Stomach (tissue), 9 donors: ENCODE data around the gene FSIP1. TPM values are rescaled to one million over a fixed set of nuclear protein-coding genes. Genes with fewer than 3 reads are reported as not detected.

Experiments used
- DNase-seq, 2 donors: peaks; one replicate each; pipeline versions ENCODE4 v3.0.0 to v3.0.0-alpha.2; 2013 to 2019
- H3K27ac ChIP-seq, 5 donors: fragments of 200-600 bp in 4 of 5; sonication (generic) in 4 of 5; one replicate each; pipeline ENCODE4 v1.5.1; 2013 to 2019; ENCODE audit warnings: mild to moderate bottlenecking in 1 of 5, moderate library complexity in 1 of 5
- H3K27me3 ChIP-seq, 3 donors: fragments of 200-600 bp; sonication (generic); one replicate each; pipeline ENCODE4 v1.5.1; 2017 to 2019; ENCODE audit warnings: mixed run types in 1 of 3
- H3K36me3 ChIP-seq, 4 donors: fragments of 200-600 bp; sonication (generic); 1 replicate in 3 of 4; 2 replicates in 1 of 4; pipeline ENCODE4 v1.5.1; 2016 to 2019
- H3K4me1 ChIP-seq, 4 donors: fragments of 200-600 bp; sonication (generic); one replicate each; pipeline ENCODE4 v1.5.1; 2016 to 2019
- H3K4me3 ChIP-seq, 4 donors: fragments of 200-600 bp; sonication (generic) in 3 of 4; one replicate each; pipeline ENCODE4 v1.5.1; 2016 to 2019; ENCODE audit warnings: mild to moderate bottlenecking in 1 of 4
- H3K9me3 ChIP-seq, 4 donors: fragments of 200-600 bp; sonication (generic); one replicate each; pipeline ENCODE4 v1.5.1; 2016 to 2019
- EP300 ChIP-seq: sonication (generic); formaldehyde crosslinking; IDR thresholded peaks from one replicate; pipeline ENCODE4 v1.6.1; 2017; ENCODE audit warnings: antibody characterized with exemption
- POLR2A ChIP-seq, 4 donors: fragments of 450-650 bp; IDR thresholded peaks; one replicate each; pipeline ENCODE4 v1.6.1; 2016; ENCODE audit warnings: antibody characterized with exemption in 4 of 4, control low read depth in 2 of 4, mild to moderate bottlenecking in 1 of 4, moderate library complexity in 1 of 4
- POLR2AphosphoS5 ChIP-seq, 3 donors: sonication (generic); formaldehyde crosslinking; IDR thresholded peaks; one replicate each; pipeline ENCODE4 v1.6.1; 2016; ENCODE audit warnings: antibody characterized with exemption in 3 of 3
- WGBS, 5 donors: extraction: QIAGEN DNeasy Blood & Tissue Kit in 3 of 5; methylation state at CpG; one replicate each; pipeline versions ENCODE4 v1.1.5 to v1.1.7; 2013 to 2018; 5-methylcytosine and 5-hydroxymethylcytosine counted together
- intact Hi-C: fragments of 100-400 bp; cut with DNase I; formaldehyde crosslinking; loops from one replicate; pipeline ENCODE4 v1.15.1; 2023; ENCODE audit warnings: low total_unique reads
- polyA plus RNA-seq, 3 donors: library from polyadenylated mRNA; stranded (reverse); fragments of 200-250 nt; gene quantifications; one replicate each; pipeline ENCODE4 v1.2.3, GENCODE V29; 2013
- total RNA-seq, 5 donors: library from RNA; depleted of rRNA; stranded (reverse); fragments of >200 nt; gene quantifications; one replicate each; pipeline versions ENCODE4 v1.1.0 to v1.2.3, GENCODE V29; 2014 to 2016
- TF ChIP-seq, protein P1 (sequence below), 7 experiments: fragments of 450-650 bp in 4 of 7; fragments of 200-600 bp in 3 of 7; sonication (generic) in 3 of 7; IDR thresholded peaks; one replicate each; pipeline ENCODE4 v1.5.1; 2016 to 2019; ENCODE audit warnings: antibody characterized with exemption in 7 of 7, control low read depth in 2 of 7, mild to moderate bottlenecking in 1 of 7
- donor health status: healthy with polysubstance abuse.
- donor health status: Bipolar disorder and iron deficiency.
- donor health status: healthy.

FSIP1 gene
- total and polyA plus RNA-seq, 8 donors, result 0.08 to 141 (median 0.66) TPM

DNA sequence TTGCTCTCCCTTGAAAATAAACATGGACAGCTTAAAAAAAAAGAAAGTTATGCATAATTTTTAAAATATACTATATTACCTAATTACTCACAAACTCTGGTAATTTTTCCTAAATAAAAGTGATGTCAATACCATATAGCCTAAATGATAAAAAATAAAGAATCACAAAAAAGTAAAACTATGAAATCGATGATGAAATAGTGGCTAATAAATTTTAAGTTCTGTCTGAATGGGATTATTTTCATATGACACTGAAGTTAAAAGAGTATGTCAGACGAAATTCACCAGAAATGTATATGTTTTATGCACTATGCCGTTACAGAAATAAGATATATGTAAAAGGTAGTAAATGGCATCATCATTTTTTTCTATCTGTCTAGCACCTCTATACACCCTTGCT, 51.4 kb downstream of the FSIP1 start:
- no peaks in the 10 kb centered on the region for H3K9me3 ChIP-seq
- TF ChIP-seq, protein P1, sequence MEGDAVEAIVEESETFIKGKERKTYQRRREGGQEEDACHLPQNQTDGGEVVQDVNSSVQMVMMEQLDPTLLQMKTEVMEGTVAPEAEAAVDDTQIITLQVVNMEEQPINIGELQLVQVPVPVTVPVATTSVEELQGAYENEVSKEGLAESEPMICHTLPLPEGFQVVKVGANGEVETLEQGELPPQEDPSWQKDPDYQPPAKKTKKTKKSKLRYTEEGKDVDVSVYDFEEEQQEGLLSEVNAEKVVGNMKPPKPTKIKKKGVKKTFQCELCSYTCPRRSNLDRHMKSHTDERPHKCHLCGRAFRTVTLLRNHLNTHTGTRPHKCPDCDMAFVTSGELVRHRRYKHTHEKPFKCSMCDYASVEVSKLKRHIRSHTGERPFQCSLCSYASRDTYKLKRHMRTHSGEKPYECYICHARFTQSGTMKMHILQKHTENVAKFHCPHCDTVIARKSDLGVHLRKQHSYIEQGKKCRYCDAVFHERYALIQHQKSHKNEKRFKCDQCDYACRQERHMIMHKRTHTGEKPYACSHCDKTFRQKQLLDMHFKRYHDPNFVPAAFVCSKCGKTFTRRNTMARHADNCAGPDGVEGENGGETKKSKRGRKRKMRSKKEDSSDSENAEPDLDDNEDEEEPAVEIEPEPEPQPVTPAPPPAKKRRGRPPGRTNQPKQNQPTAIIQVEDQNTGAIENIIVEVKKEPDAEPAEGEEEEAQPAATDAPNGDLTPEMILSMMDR (IDR thresholded peaks at IDR 0.05), result no peak

DNA sequence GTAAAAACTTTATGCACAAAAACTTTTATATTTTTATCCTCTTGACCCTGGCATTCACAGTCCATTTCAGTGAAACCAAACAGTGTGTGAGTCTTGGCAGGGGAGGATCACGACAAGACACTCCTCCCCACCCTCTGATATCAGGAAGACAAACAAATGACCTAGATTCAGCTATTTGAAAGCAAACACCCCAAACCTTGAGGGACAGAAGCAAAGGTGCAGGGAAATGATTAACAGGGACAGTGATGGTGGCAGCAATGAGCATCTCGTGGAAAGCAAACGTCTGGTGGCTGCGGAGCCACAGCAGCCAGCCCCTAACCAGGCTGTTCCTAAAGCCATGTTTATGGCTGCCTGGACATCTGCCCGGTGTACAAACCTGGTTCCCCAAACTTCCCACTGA, 52.1 kb downstream of the FSIP1 start:
- Histone ChIP-seq H3K4me3 (no peak overlapping the region), H3K27ac (no peak overlapping the region), H3K4me1 (no peaks in the 10 kb centered on the region), H3K9me3 (no peaks in the 10 kb centered on the region), H3K36me3 (no peaks in the 10 kb centered on the region), H3K27me3 (no peaks in the 10 kb centered on the region)
- DNase-seq, result no peak
- intact Hi-C loops, result no loop called here
- TF ChIP-seq POLR2A (IDR thresholded peaks at IDR 0.05), result no peak
- no peak for TF ChIP-seq EP300
- no peak for TF ChIP-seq POLR2AphosphoS5 (IDR thresholded peaks at IDR 0.05)
- TF ChIP-seq, protein P1 (IDR thresholded peaks at IDR 0.05), result no peak
- WGBS, 5 donors, result 35 to 55% (median 40%) methylated on average over 5 of the region's 5 CpGs

More for the DNA sequence above, 51.4 kb downstream of the FSIP1 start:
- 83 to 97% (median 87%) methylated on average over 3 of the region's 3 CpGs for WGBS, 5 donors
- Histone ChIP-seq H3K4me1 (no peaks in the 10 kb centered on the region), H3K27ac (no peak overlapping the region), H3K4me3 (no peak overlapping the region), H3K36me3 (no peaks in the 10 kb centered on the region), H3K27me3 (no peaks in the 10 kb centered on the region)
- intact Hi-C loops, result no loop called here
- DNase-seq, result no peak

DNA sequence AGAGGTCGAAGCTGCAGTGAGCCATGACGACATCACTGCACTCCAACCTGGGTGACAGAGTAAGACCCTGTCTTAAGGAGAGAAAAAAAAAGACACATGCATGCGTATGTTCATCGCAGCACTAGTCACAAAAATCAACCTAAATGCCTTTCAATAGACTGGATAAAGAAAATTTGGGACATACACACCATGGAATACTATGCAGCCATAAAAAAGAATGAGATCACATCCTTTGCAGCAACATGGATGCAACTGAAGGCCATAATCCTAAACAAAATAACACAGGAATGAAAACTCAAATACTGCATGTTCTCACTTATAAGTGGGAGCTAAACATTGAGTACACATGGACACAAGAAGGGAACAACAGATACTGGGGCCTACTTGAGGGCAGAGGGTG, 53.1 kb downstream of the FSIP1 start:
- TF ChIP-seq POLR2A (IDR thresholded peaks at IDR 0.05), result no peak
- TF ChIP-seq POLR2AphosphoS5 (IDR thresholded peaks at IDR 0.05), result no peak
- no peak for TF ChIP-seq EP300
- TF ChIP-seq, protein P1 (IDR thresholded peaks at IDR 0.05), result no peak
- Histone ChIP-seq H3K4me3 (no peak overlapping the region), H3K27me3 (no peaks in the 10 kb centered on the region), H3K36me3 (no peaks in the 10 kb centered on the region), H3K9me3 (no peaks in the 10 kb centered on the region), H3K27ac (no peak overlapping the region), H3K4me1 (no peaks in the 10 kb centered on the region)
- no peak for DNase-seq
- intact Hi-C loops, result no loop called here
- 89 to 98% (median 96%) methylated on average over 4 of the region's 4 CpGs for WGBS, 5 donors

DNA sequence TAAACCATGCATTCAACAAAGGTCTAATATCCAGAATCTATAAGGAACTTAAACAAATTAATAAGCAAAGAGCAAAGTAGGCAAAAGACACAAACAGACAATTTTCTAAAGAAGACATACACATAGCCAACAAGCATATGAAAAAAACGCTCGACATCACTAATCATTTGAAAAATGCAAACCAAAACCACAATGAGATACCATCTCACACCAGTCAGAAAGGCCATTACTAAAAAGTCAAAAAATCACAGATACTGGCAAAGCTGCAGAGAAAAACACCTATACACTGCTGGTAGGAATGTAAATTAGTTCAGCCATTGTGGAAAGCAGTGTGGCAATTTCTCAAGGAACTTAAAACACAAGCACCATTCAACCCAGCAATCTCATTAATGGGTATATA, 53.8 kb downstream of the FSIP1 start:
- no peak for TF ChIP-seq EP300
- TF ChIP-seq POLR2A (IDR thresholded peaks at IDR 0.05), result no peak
- TF ChIP-seq, protein P1 (IDR thresholded peaks at IDR 0.05), result no peak
- no peak for TF ChIP-seq POLR2AphosphoS5 (IDR thresholded peaks at IDR 0.05)
- Histone ChIP-seq H3K4me1 (no peaks in the 10 kb centered on the region), H3K27me3 (no peaks in the 10 kb centered on the region), H3K9me3 (no peaks in the 10 kb centered on the region), H3K27ac (no peak overlapping the region), H3K36me3 (no peaks in the 10 kb centered on the region), H3K4me3 (no peak overlapping the region)
- intact Hi-C loops, result no loop called here
- 88 to 98% (median 92%) methylated on average over 2 of the region's 2 CpGs for WGBS, 5 donors
- no peak for DNase-seq

DNA sequence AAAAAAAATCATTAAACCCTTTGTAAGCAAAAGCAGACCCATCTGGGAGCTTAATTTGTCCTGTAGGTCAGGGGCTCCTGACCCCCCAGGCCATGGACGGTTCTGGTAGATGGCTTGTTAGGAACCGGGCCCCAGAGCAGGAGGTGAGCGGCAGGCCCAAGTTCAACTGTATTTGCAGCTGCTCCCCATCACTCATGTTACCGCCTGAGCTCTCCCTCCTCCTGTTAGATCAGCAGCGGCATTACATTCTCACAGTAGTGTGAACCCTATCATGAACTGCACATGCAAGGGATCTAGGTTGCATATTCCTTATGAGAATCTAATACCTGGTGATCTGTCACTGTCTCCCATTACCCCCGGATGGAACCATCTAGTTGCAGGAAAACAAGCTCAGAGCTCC, 60.7 kb downstream of the FSIP1 start:
- H3K4me1 ChIP-seq, result no peaks in the 10 kb centered on the region
- DNase-seq, result no peak
- no peaks in the 10 kb centered on the region for H3K9me3 ChIP-seq
- TF ChIP-seq EP300, result no peak
- TF ChIP-seq, protein P1 (IDR thresholded peaks at IDR 0.05), result no peak
- no peak for TF ChIP-seq POLR2A (IDR thresholded peaks at IDR 0.05)
- TF ChIP-seq POLR2AphosphoS5 (IDR thresholded peaks at IDR 0.05), result no peak
- no peaks in the 10 kb centered on the region for H3K27me3 ChIP-seq
- intact Hi-C loops, result no loop called here
- no peak overlapping the region for H3K4me3 ChIP-seq
- no peak overlapping the region for H3K27ac ChIP-seq
- no peaks in the 10 kb centered on the region for H3K36me3 ChIP-seq
- WGBS, 5 donors, result 90 to 96% (median 95%) methylated on average over 6 of the region's 6 CpGs
